Panc1 (cell line): ENCODE results near the gene DDX59.

Source experiments
- CTCF ChIP-seq: fragments of 450-650 bp; IDR thresholded peaks from 2 replicates; pipeline ENCODE4 v1.5.1; 2017; ENCODE audit warnings: mild to moderate bottlenecking
- POLR2AphosphoS5 ChIP-seq: IDR thresholded peaks from 2 replicates; pipeline ENCODE4 v1.6.1; 2012; ENCODE audit warnings: mild to moderate bottlenecking, low read depth, low read length, moderate library complexity
- REST ChIP-seq, 2 experiments: IDR thresholded peaks; 2 replicates each; pipeline ENCODE4 v1.6.1; 2011 to 2012; ENCODE audit warnings: low read depth in 2 of 2, control low read depth in 1 of 2, low read length in 1 of 2, mild to moderate bottlenecking in 1 of 2, moderate library complexity in 1 of 2; ENCODE audit not compliant: insufficient read depth in 1 of 2
- SIN3A ChIP-seq: IDR thresholded peaks from 2 replicates; pipeline ENCODE4 v1.6.1; 2012; ENCODE audit warnings: low read depth, mild to moderate bottlenecking, low read length, moderate library complexity, borderline replicate concordance; ENCODE audit not compliant: insufficient read depth

- TF ChIP-seq CTCF (no peak), SIN3A (no peak), REST (IDR thresholded peaks at IDR 0.05; ENCODE audit: insufficient read depth in 1 of 2, low read depth in 2 of 2, low read length in 1 of 2) (no peak), POLR2AphosphoS5 (no peak)
These were observed 39.1 kb upstream of the DDX59 start for GRCh38 chr1:200708769-200709168.
